ENCODE measurements around the gene NAV2.
"Not testable (repeated sequence)": the region's sequence is repeated elsewhere in the genome, so short reads cannot be mapped to it uniquely, and the experiment has no call there.

NAV2 gene

DNA sequence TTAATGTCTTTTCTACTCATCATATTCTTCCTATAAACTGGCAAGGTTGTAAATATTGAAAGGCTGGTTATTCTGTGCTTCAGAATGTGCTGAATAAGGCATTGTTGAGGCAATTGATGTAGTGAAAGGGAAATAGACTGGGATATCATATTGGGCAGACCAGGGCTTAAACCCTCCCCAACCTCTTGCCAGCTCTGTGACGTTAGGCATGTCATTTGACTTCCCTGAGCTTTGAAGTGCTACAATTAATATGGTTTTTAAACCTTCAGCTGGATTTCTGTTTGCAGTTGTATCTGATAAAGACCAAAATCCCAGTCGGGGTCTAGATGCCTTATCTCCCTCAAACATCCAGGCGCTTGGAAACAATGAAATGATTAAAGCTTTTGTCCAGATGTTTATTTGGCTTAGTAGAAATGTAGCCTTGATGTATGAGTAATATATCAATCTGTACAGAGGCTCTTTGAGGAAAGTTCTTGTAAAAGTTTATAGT, 239.5 kb downstream of the NAV2 start:
- no peak for DNase-seq (ENCODE audit: low read depth in 2 of 2)

DNA sequence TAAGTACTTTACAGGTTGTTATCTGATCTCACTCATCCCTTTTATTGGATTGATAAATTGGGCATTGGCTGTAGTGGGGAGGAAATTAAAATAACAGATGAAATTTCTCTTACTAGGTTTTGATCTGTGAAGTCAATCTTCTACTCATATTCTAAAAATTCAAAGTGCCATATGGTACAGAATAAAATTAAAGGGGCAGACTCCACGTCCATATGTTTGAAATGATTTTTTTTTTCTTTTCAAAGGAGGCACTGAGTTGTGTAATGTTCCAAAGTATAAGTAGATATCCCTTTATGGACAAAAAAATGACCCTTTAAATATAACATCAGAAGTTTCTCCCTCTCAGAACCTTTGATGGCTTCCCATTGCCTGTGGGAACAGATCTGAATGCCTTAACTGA, 240.3 kb downstream of the NAV2 start:
- DNase-seq (ENCODE audit: low read depth in 2 of 2), result no peak

DNA sequence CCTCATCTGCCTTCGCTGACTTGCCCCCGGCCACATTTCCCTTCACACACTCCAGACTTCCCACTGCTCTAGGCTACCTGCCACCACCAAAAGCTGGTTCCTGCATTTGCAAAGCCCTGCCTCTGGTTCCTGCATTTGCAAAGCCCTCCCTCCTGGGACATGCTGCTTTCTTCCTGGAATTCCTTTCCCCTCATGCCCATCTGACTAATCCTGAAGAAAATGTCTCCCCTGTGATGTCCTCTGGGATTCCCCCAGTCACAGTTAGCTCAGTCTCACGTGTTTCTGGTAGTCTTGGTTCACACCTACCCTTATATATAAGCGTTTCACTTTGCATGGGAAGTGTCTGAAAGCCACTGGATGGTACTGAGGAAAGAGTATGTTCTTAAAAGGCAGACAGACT, 240.7 kb downstream of the NAV2 start:
- no peak for DNase-seq (ENCODE audit: low read depth in 2 of 2)

DNA sequence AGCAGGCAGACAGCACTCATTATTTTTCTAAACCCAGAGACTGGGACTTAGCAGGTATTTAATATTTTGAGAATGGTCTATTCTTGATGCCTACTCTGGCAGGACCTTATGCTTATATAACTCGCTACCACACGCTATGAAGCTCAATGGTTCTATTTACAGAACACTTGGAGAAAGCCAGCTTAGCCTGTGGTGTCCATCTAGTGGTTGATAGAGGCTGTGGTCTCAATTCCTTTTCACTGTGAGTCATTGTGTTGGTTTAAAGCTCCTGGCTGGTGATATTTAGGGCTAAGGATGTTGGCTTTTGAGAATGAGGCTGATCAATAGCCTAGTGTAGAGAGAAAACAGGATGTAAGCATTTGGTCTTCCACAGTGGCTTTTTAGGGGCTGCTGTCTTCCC, 241.3 kb downstream of the NAV2 start:
- DNase-seq (ENCODE audit: low read depth in 2 of 2), result no peak

DNA sequence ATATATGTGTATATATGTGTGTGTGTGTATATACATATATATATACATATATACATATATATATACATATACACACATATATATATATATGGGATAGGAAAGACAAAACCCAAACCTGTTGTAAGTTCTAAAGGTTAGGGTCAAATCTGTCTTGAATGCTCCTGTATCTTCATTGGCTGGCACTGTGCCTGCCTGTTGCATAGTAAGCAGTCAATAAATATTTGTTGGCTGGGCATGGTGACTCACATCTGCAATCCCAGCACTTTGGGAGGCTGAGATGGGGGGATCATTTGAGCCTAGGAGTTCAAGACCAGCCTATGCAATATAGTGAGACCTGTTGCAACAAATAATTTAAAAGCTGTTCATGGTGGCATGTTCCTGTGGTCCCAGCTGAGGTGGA, 242.3 kb downstream of the NAV2 start:
- no peak for DNase-seq (ENCODE audit: low read depth in 2 of 2)

DNA sequence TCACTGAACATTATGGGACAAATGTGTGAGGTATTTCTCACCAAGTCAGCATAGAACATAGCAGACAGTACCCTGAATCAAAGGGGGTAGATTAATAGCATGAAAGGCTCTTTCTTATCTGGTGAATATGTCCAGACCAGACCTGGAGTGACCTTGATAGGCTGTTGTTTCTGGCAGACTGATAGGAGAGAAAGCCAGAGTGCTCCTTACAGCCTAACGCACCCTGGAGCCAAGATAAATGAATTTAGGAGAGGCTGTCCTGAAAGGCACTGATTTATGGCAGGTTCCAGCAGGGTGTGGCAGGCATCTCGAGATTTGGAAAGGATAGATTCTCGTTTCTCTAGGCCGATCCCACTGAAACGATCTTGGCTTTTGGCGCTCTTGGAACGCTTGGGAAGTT, 243.0 kb downstream of the NAV2 start:
- DNase-seq (ENCODE audit: low read depth in 2 of 2), result no peak

DNA sequence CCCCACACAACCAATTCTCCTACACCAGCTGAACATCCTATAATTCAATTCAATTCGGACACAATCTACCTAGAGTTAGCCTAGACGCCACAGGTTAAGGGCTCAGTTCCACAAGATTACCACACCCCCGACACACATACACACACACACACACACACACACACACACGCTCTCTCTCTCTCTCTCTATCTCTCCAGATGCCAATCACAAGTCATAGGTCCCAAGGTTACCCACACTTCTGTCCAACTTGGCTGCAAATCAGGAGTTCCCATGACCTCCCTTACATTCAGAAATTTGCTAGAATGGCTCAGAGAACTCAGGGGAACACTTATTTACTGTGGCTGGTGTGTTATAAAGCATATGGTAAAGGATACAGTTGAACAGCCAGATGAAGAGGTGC, 243.6 kb downstream of the NAV2 start:
- no peak for DNase-seq (ENCODE audit: low read depth in 2 of 2)

DNA sequence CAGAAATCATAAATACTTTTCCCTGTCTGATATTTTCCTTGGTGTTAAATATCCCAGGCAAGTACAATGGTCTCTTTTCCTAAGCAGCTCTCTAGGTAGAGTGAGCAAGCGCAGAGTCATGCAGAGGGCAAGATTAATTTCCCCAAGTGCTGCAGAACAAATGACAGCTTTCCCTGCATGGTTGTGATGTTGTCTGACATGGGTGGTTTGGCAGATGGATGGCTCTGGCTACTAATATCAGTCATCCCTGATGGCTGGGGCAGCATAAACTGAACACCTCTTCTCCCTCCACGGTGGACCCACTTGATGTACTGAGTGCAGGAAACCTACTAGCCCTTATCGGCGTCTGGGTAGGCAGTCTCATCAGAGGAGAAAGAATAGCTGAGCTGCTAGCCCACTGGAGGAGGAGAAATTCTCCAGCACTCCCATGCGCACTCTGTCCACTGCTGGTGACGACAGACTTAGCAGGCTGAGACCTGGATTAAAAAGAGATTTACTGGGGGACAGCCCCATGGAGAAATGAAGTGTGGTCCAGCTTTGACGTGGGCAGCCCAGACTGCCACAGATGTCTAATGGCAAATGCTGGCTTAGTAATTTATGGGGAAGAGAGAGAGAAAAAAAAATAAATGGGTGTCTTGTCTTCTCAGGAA, 244.8 kb downstream of the NAV2 start:
- no peak for DNase-seq (ENCODE audit: low read depth in 2 of 2)

DNA sequence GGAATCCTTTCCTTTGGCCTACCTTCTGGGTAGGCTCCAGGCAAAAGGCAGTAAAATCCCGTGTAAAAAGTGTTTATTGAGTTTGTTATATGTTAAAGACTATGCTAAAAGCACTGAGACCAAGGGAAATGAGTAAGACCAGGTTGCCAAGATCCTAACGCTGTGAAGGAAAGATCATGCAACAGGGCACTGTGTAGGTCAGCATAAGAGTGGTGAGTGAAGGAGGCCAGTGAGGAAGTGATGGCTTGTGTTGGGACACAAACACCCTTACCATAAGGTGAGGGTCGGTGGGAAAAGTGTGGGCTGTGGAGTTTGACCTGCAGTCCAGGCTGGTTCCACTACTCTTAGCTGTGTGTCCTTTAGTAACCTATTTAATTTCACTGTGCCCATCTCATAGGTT, 245.6 kb downstream of the NAV2 start:
- DNase-seq (ENCODE audit: low read depth in 2 of 2), result no peak

DNA sequence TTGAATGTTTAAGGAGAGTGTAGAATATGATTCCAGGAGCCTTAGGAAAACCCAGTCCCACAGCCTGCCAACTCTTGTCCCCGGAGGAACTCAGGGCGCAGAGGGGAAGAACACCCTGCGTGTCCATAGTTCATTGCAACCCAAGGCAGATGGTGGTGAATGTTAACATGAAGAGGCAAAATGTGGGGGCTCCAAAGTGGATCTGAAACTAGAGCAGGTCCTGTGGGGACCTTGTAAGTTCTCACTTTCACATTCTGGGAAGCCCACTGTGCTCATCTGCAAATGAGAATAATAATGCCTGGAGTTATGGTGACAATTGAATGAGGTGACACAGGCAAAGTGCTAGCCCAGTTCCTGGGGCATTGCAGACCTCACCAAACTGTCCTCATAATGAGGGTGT, 246.6 kb downstream of the NAV2 start:
- DNase-seq (ENCODE audit: low read depth in 2 of 2), result no peak

DNA sequence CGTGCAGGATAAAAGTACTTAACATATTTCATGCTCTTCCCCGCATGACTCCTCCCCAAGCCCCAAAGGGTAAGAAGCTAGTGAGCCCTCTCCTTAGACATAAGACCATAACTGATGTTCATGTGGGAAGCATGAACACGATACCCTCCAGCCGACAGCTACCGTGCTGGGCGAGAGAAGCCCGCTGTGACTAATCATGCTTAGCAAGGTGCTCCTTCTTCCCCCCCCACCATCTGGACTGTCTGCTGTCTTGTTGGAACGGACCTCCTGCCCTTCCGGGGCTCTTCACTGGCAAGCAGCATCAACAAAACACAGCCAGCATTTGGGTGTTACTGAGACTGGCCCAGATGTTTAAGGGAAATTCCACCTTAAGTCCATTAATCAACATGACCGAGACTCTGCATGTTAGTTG, 247.0 kb downstream of the NAV2 start:
- no peak for DNase-seq (ENCODE audit: low read depth in 2 of 2)

DNA sequence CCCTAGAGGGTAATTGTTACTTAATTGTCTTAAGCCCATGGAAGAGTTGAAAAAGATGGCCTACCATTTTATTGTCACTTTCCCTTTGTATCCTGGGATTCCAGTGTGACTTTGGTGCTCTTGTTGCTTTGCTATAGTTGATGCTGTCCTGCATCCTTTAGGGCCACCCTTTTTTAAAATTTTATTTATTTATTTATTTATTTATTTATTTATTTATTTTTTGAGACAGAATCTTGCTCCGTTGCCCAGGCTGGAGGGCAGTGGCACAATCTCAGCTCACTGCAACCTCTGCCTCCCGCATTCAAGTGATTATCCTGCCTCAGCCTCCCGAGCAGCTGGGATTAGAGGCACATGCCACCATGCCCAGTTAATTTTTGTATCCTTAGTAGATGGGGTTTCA, 247.8 kb downstream of the NAV2 start:
- DNase-seq (ENCODE audit: low read depth in 2 of 2), result not testable (repeated sequence)

DNA sequence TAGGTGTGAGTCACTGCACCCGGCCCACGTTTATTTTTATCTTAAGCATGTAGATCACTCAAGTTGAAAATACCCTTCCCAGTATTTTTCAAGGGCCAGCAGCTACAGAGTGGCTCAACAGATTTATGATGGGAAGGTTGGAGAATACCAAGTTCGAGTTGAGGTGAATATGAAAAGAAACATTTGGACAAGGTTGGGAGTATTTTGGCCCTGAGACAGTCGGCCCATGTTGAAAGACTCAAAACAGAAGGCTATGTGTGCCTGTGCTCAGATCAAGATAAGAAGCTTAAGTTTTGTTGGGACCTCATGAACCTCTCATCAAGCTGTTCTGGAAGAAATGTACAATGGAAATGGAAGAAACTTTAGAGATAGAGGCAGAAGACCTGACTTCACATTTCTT, 248.6 kb downstream of the NAV2 start:
- DNase-seq (ENCODE audit: low read depth in 2 of 2), result no peak

DNA sequence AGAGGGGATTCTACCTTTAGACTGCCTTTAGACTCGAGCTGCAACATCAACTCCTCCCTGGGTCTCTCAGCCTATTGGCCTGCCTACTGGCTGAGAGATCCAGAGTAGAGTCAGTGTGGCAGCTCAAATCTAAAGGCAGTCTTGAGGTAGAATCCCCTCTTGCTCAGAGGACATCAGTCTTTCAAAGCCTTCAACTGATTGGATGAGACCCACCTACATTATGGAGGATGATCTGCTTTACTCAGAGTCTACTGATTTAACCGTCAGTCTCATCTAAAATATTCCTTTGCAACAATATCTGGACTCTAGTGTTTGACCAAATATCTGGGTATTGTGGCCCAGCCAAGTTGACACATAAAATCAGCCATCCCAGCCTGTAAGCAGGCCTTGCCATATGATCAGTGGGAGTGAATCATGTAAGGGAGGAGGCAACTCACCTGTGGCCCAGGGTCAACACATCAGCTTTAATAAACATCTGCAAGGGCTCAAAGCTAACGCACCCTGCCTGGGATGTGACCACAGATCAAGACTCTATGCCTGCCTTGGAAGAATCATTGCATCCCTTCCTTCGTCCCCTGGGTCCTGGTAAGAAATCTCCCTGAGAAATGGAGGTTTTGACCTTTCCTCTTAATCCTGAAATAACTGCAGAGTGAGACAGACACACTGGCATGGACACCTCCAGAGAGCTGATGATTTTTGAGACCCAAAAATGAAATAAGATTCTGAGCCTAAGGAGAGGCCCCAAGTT, 249.6 kb downstream of the NAV2 start:
- DNase-seq (ENCODE audit: low read depth in 2 of 2), result no peak

DNA sequence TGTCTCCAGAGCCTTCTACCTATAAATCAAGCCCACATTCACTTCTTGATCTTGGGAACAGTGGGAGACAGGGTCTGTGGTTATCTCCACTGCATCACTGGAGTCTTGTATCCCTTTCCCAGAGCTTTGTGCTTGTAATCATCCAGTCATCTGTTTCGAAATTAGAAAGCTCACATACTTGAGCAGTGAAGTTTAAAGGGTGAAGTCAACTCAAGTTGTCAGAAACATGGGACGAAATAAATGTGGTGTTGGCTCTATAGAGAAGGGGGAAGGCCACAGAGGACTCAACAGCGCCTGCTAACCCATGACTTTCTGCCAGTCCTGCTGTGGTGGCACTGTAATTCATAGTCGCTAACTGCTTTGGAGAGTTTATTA, 250.2 kb downstream of the NAV2 start:
- no peak for DNase-seq (ENCODE audit: low read depth in 2 of 2)

DNA sequence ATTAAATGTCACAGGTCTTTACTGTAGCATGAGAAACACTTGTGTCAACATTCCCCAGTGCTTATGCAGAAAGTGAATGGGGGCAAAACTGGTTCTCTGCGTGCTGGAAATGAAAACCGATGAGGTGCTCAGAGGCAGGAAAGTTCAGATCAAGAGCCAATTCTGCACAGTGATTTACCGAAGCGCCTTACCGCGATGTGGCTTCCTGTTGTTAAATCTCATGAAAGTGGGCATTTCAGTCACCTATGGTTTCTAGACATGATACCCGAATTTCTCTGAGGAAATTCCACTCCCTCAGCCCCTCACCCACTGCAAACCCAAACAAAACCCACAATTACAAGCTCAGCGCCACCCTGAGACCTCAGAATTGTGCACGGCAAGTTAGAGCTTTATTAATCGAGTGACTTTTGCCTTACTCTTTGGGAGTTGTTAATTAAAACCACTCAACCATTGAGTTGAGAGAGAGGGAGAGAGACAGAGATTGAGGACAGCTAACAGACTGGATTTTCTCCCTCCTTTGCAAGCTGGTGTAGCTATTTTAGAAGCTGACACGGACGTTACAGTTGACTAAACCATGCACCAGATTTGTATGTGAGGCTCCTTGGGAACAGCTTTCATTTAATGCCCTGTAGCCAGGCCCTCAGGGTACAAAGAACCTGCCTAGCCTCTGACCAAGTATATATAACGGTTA, 251.2 kb downstream of the NAV2 start:
- peak in 1 of 2 donors; percentile 17 for DNase-seq (ENCODE audit: low read depth in 2 of 2)

DNA sequence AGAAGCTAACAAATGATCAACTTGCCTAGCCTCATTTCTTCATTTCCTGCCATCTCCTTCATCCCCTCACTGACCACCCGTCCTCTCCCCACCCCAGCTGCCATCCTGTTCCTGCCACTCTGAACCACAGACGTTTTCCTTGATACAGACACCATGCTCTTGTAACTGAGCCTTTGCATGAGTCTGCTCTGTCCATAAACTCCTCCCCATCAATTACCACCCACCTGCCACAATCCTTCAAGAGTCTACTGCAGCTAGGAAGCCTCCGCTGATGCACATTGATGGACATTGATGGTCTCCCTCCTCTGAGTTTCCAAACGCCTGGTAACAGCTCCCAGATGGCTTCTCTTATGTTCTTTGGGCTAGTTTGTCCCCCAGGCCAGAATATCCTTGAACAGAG, 253.8 kb downstream of the NAV2 start:
- DNase-seq (ENCODE audit: low read depth in 2 of 2), result no peak

DNA sequence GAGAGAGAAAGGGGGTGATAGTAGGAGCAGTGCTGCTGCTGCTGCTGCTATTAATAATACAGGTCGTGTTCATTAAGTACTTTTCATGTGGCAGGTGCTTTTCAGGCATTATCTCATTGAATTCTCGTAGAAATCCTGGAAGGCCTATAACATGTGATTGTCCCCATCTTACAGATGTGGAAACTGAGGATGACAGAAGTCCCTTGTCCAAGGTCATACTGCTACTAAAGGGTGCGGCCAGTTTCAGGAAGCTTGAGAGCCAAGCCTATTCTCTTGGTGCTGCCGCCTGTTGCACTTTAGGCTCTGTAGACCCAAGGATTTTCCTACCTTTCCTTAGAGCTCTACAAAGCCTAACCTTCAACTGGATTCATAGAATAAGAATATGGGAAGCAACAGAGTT, 254.3 kb downstream of the NAV2 start:
- DNase-seq (ENCODE audit: low read depth in 2 of 2), result no peak

DNA sequence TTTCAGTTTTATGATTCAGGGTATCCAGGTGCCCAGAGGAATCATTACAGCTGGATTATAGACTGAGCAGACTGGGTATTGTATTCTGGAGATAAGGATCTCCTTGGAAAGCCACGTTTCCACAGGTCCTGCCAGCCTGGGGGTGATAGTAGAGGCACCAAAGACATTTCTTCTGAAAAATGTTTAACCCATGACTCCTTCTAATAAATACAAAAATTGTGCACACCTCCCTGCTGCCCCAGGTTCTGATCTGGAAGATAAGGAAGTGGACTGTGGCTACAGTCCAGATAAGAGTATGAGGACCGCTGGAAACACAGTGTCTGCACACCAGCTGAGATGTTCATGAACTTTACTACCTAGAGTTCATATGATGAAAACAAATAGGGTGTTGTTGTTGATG, 255.2 kb downstream of the NAV2 start:
- no peak for DNase-seq (ENCODE audit: low read depth in 2 of 2)

DNA sequence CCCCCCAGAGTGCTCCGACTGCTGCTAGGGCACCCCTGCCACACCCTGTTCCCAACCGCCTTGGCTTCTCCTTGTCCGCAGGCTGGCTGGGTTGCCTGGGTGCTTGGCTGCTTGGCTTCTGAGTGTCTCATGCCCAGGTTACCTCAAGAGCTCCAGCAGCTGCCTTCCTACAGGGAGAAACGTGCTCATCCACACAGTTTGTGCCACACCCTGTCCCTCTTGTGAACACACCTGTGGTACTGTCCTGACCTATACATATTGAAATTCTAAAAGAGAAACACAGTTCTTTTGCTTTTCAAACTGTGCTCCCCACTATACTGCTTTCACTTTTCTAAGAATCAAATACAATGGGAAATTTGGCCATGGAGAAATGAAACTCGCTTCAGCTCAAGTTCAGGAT, 256.2 kb downstream of the NAV2 start:
- no peak for DNase-seq (ENCODE audit: low read depth in 2 of 2)

DNA sequence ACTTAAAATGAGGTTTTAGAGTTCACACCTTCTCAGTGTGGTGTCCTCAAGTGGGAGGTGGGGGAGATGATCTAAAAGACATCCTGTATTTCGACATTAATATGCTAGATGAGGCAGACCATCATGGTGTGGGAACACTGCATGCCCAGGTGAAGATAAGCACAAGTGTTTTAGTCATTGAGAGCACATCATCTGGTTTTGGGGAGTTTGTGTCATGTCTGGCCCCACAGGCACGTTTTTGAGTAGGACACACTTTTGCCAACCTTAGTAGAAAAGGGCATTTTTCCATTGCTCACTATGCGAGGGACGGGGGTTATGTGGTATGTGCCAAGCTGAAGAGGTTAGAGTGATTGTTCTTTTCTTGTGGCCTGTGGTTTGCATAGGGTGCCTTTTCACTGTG, 258.3 kb downstream of the NAV2 start:
- peak; percentile 20 to 26 for DNase-seq (ENCODE audit: low read depth in 2 of 2)

DNA sequence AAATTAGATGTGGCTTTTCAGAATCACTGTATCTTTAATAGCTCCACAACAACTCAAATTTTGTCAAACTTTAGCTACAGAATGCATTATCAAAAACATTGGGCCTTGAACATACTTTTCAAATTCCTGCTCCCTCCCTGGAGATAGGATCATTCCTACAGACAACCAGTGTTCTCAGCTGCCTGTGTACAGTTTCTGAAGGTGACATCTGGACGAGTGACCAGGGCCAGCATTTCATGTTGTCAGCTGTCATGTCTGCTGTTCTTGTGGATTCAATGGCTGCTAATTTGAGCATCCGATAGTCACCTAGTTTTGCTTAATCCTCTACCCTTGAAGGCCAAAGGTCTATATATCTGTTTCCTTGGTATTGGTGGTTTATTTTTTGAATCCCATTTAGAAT, 259.5 kb downstream of the NAV2 start:
- DNase-seq (ENCODE audit: low read depth in 2 of 2), result no peak

DNA sequence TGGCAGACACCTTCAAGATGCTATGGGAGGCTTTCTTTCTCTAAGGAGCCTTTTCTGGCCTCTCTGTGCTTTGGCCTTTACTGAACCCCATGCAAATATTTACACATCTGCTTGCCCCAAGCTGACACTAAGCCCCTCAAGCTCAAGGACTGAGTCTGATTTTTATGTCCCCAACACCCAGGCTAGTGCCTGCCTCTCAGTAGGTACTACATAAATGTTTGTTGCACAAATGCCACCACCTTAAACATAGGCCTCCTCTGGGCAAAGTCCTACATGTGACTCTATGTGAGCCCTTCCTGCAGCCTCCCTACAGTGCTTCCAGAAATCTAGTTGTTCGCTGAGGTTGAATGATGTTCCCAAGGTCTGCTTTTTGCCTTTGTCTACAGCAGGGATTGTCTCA, 260.0 kb downstream of the NAV2 start:
- no peak for DNase-seq (ENCODE audit: low read depth in 2 of 2)
